Thymus (tissue), 11 donors: ENCODE data around the gene MAN2B2. TPM values are rescaled to one million over a fixed set of nuclear protein-coding genes. Genes with fewer than 3 reads are reported as not detected.
"Not testable (repeated sequence)": the region's sequence is repeated elsewhere in the genome, so short reads cannot be mapped to it uniquely, and the experiment has no call there.

Experiments used
- DNase-seq, 9 donors: peaks; one replicate each; pipeline ENCODE4 v3.0.0-alpha.2; 2013; ENCODE audit warnings: low spot score in 9 of 9, low read depth in 6 of 9, missing footprints in 1 of 9
- H3K27ac ChIP-seq, 2 donors: one replicate each; pipeline ENCODE4 v1.5.1; 2013; ENCODE audit warnings: control low read depth in 1 of 2, low read depth in 1 of 2, low read length in 1 of 2, mild to moderate bottlenecking in 1 of 2, moderate library complexity in 1 of 2
- H3K27me3 ChIP-seq, 2 donors: one replicate each; pipeline ENCODE4 v1.5.1; 2013; ENCODE audit warnings: low read length in 1 of 2; ENCODE audit not compliant: control insufficient read depth in 2 of 2, insufficient read depth in 1 of 2
- H3K36me3 ChIP-seq, 2 donors: one replicate each; pipeline ENCODE4 v1.5.1; 2013; ENCODE audit warnings: low read length in 1 of 2, mild to moderate bottlenecking in 1 of 2, moderate library complexity in 1 of 2; ENCODE audit not compliant: control insufficient read depth in 2 of 2, insufficient read depth in 2 of 2
- H3K4me1 ChIP-seq, 2 donors: one replicate each; pipeline ENCODE4 v1.5.1; 2013; ENCODE audit warnings: low read length in 2 of 2; ENCODE audit not compliant: control insufficient read depth in 2 of 2, insufficient read depth in 2 of 2
- H3K4me3 ChIP-seq, 2 donors: one replicate each; pipeline ENCODE4 v1.5.1; 2013; ENCODE audit warnings: low read length in 2 of 2, control low read depth in 1 of 2, mild to moderate bottlenecking in 1 of 2
- H3K9me3 ChIP-seq, 2 donors: one replicate each; pipeline ENCODE4 v1.5.1; 2013; ENCODE audit warnings: low read length in 1 of 2, mild to moderate bottlenecking in 1 of 2; ENCODE audit not compliant: control insufficient read depth in 2 of 2, insufficient read depth in 1 of 2
- WGBS: extraction: QIAGEN DNeasy Blood & Tissue Kit; methylation state at CpG from one replicate; pipeline ENCODE4 v1.1.7; 2013; 5-methylcytosine and 5-hydroxymethylcytosine counted together
- polyA plus RNA-seq: library from polyadenylated mRNA; stranded (reverse); fragments of 200-250 nt; gene quantifications from one replicate; pipeline ENCODE4 v1.2.3, GENCODE V29; 2013
- total RNA-seq: library from RNA; stranded (reverse); fragments of 120-200 nt; gene quantifications from one replicate; pipeline ENCODE4 v1.2.4, GENCODE V29; 2013
- donor health status: healthy.

Gene MAN2B2
- total and polyA plus RNA-seq, 2 donors: 6.7 to 14.3 TPM

DNA sequence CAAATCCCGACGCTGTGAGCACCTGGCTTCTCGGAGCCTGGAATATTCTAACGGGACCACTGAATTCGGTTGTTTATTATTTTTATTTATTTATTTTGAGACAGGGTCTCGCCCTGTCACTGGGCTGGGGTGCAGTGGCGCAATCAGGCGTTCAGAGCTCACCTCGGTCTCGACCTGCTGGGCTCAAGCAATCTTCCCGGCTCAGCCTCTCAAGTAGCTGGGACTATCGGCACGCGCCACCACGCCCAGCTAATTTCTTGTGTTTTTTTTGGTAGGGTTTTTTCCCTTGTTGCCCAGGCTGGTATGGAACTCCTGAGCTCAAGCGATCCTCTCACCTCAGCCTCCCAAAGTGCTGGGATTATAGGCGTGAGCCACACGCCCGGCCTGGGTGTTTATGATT lies 97.1 kb downstream of the MAN2B2 start:
- H3K4me1 ChIP-seq: peaks cover 13 to 25% of the 10 kb centered on the region in 2 donors
- H3K4me3 ChIP-seq: no peak overlapping the region
- H3K36me3 ChIP-seq: peaks cover 3 to 12% of the 10 kb centered on the region in 2 donors
- no peaks in the 10 kb centered on the region for H3K9me3 ChIP-seq
- 98% methylated on average over 19 of the region's 19 CpGs for WGBS
- no peaks in the 10 kb centered on the region for H3K27me3 ChIP-seq
- no peak overlapping the region for H3K27ac ChIP-seq
- no peak for DNase-seq

GRCh38 chr4:6672541-6673190 lies 97.7 kb downstream of the MAN2B2 start:
- peaks cover 13 to 27% of the 10 kb centered on the region in 2 donors for H3K4me1 ChIP-seq
- not testable (repeated sequence) for DNase-seq, H3K9me3 ChIP-seq, H3K27ac ChIP-seq, H3K4me3 ChIP-seq, H3K27me3 ChIP-seq
- peaks cover 6 to 17% of the 10 kb centered on the region in 2 donors for H3K36me3 ChIP-seq
- WGBS: 95% methylated on average over 34 of the region's 34 CpGs

Other genes with a start within 250 kb of the MAN2B2 start
- gene PPP2R2C, start 102.6 kb upstream of the MAN2B2 start, total RNA-seq: 5.4 TPM
- 6.4 TPM for gene PPP2R2C, start 102.6 kb upstream of the MAN2B2 start, polyA plus RNA-seq
- 67.3 TPM for gene MRFAP1, start 65.5 kb downstream of the MAN2B2 start, total RNA-seq
- 302 TPM for gene MRFAP1, start 65.5 kb downstream of the MAN2B2 start, polyA plus RNA-seq
- gene S100P, start 118.7 kb downstream of the MAN2B2 start, total RNA-seq: 9.7 TPM
- 32.8 TPM for gene S100P, start 118.7 kb downstream of the MAN2B2 start, polyA plus RNA-seq
- gene MRFAP1L1, start 134.7 kb downstream of the MAN2B2 start, total RNA-seq: 77.6 TPM
- 103 TPM for gene MRFAP1L1, start 134.7 kb downstream of the MAN2B2 start, polyA plus RNA-seq
- gene BLOC1S4, start 141.0 kb downstream of the MAN2B2 start, total RNA-seq: 11.9 TPM
- 23.4 TPM for gene BLOC1S4, start 141.0 kb downstream of the MAN2B2 start, polyA plus RNA-seq
- 12.8 TPM for gene KIAA0232, start 207.5 kb downstream of the MAN2B2 start, total RNA-seq
- gene KIAA0232, start 207.5 kb downstream of the MAN2B2 start, polyA plus RNA-seq: 10.5 TPM